ENCODE results near the gene DDI1.

The DDI1 gene

DNA sequence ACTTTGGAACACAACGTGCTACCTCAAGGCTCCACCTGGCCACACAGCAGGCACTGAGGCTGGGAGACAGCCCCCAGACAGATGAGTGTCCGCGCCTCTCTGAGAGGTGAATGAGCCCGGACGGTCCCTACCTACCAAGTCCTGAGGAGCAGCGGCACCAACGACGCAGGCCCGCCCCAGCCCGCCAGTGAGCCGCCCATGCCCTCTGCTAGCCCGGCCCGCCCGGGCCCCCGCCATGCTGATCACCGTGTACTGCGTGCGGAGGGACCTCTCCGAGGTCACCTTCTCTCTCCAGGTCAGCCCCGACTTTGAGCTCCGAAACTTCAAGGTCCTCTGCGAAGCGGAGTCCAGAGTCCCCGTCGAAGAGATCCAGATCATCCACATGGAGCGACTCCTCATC lies at the start of gene DDI1:
Gene DDI1, plus strand, starts transcription at position 53 of the 400 bp plus-strand sequence. Its CDS starts 183 bp downstream, at position 236.
- DNase-seq (ENCODE audit: low read depth in 3 of 3), result no peak

DNA sequence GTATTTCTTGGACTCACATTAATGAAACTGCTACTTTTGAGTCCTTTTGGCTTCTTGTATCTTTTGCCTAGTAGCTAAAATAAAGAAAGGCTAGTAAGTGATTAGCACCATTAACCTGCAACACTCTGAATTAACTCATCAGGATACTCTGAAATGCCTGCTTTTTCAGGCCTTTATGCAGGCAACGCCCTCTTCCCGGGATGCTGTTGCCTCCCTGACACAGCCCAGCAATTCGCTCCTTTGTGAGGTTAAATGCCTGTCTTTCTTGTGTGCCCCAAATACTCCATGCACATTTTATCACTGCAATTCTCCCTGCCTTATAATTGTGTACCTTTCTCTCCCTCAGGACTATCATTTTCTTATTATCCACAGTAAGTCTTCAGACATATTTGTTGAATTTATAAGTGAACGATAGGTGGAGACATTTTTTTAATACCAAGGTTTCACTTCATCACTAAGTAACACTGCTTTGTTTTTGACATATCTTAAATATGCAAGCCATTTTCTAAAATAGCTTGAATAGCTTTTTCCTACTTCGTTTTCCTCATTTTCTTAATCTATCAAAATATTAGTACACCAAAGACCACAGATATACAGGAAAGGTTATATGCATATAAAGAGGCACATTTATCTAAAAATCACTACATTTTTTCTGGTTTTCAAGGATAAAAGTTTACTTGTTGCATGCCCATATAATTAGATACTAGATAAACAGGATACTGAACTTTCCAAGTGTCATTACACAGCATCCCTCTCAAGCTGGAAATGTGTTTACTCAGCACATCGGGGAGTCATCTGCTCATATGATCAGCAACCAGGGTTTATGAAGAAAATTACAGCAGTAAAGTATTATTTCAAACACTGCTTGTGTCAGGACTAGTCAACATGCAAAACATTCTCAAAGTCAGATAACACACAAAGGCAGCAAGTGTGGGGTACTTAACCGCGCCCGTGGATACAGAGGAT lies 48.5 kb upstream of the DDI1 start:
- DNase-seq (ENCODE audit: low read depth in 3 of 3), result no peak

DNA sequence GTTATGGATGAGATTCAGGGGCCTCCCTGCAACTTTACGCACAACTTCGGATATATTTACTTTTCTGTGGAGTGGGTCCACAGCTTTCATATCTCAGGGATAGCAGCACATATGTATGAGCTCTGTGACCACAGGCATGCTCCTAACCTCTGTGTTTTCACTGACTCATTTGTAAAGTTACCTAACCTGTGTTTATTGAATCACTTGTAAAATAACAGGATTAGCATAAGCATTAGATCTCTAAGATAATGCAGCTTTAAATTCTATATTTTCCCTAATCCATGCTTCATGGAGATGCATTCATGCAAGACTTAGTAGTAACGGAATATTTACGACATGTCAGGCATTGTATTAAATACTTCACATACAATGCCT lies 47.9 kb upstream of the DDI1 start:
- DNase-seq (ENCODE audit: low read depth in 3 of 3), result no peak

DNA sequence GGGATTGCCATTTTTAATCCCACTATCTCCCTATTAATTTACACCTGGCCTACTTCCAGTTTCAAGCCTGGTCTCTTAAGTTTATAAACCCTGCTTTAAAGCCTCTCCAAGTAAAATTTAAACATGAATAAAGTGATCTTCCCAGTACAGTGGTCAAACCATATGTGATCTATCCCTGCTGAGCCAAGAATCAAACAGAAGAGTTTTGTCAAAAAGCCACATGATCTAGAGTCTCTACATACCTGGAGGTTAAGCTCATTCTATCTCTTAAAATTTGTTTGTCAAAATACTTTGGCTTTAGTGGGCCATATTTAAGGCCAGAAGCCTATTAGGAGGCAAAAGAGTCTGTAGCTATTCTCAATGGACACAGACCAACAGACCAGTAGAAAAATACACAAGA lies 42.9 kb upstream of the DDI1 start:
- DNase-seq (ENCODE audit: low read depth in 3 of 3), result no peak

DNA sequence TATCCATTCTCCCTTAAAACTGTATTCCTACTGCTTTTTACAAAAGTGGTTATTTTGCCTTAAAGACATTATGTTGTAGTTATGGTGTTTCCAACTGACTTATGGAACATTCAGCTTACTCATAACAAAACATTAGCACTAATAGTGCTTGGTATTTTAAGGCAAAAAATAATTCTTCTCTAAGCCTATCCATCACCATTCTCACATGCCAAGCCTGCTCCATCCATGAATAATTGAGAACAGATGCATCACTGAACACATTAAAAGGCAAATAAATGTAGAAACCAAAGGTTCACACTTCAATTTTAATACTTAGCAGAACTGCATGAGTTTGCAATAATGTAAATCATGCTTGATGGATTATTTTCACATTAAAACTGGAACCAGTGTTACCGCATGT lies 42.3 kb upstream of the DDI1 start:
- no peak for DNase-seq (ENCODE audit: low read depth in 3 of 3)

DNA sequence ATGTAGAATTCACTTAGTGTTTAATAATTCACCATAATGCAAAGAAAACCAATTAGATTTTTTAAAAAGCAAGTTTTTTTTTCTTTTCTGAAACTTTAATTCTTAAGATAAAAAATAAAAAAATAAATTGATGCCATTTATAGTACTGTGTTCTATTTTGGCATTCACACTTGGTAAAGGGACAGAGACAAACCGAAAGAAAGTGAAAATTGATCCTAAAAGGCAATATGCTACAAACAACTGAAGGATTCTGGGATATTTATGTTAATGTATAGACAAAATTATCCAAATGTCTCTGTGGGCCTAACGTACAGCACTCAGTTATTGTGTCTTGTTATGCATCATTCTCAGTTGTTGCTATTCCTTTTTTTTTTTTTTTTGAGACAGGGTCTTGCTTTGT lies 41.9 kb upstream of the DDI1 start:
- DNase-seq (ENCODE audit: low read depth in 3 of 3), result no peak

DNA sequence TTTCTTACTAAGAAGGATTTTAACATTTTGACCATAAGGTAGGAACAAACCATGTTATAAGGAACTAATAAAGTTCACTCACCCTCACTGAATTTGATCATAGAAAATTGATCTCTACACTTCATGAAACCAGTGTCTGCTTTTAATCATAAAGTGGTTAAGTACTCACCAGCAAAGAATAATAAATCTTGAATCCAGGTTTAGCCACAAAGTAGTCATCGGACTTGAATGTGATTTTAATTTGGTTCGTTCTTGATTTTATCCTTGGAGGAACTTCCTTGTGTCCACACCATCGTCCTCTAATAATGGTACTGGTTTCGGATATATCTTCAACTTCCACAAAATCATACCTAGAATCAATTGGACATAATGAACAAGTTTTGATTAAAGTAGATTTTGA lies 40.5 kb upstream of the DDI1 start:
- DNase-seq (ENCODE audit: low read depth in 3 of 3), result no peak

DNA sequence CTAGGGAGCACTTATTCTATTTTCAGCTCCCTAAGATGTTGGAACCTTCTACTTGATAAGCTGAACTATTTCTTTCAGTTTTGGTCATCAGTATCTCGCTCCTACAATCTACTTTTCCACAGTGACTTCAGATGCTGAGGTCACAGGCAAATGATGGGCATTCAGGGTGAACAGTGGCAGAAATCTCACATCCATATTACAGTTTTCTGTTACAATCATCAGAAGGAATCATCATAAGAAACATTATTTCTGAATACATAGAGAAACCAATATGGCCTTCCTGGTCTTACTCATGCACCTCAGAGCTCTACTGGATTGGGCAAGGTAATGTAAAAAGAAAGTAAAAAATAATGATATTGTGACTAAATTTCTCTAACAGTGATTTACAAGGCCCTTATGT lies 39.4 kb upstream of the DDI1 start:
- DNase-seq (ENCODE audit: low read depth in 3 of 3), result no peak

DNA sequence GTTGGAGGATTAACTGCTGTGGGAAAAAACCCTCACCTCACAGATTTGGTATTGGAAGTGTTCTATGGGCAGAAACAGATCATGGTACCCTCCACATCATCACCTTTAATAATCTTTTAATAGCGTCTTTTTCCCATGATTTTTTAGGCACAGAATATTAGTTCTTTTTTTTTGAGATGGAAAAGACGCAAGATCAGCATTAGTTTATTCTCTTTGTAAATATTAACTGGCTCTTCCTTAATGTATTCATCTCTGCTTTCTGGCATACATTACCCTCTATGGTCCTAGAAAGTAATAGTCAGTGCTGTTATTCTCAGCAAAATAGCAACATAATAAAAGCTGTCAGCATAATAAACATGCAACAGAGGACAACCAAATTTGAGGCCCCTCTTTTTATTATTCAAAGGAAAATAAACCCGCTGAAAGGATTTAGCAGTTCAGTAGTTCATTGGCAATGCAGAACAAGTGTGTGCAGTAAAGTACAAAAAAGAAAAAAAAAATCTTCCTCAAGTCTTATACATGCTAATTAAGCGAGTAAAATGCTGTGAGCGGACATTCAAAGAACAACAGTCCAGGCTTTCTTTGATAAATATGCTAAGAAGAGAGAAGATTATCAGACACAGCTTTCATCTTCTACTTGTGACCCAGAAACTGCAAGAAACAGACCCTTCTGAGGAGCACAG lies 37.5 kb upstream of the DDI1 start:
- DNase-seq (ENCODE audit: low read depth in 3 of 3), result no peak

DNA sequence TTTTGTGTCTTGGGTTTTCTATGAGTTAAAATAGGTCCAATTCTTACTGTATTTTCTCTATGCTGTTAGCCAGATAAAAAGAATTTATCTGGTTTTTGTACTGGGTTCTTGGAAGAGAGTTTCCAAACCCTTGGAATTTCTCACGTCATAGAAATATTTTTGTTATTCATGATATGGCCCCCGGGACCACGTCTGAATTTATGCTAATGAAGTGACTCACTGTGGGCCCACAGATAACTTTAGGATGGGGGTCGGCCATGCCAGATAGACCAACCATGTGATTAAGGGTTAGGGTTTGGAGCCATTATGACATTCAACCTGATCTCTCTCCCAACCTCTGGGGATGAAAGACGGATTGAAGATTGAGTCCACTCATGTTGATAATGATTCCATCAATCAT lies 35.6 kb upstream of the DDI1 start:
- no peak for DNase-seq (ENCODE audit: low read depth in 3 of 3)

DNA sequence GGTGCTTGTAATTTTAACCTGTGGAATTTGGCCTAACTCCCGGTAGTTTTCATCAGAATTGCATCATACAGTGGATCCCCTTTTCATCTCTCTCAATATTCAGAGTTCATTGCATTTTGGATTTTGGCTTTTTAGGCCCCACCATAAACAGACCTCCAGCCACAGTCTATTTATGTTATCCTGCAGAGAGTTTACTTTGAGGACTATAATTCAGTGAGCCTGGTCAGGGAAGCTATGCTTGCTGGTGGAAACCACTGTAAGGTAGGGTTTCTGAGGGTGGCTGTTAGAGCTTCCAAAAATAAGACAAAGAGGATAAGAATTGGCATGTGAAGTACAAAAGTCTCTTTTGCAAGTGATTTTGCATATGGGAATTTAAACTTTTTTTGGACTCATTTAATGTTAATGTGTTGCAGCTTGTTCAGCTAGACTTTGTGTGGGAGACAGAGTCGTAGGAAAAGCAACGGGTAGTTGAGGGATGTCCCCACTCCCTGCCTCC lies 34.8 kb upstream of the DDI1 start:
- DNase-seq (ENCODE audit: low read depth in 3 of 3), result no peak

DNA sequence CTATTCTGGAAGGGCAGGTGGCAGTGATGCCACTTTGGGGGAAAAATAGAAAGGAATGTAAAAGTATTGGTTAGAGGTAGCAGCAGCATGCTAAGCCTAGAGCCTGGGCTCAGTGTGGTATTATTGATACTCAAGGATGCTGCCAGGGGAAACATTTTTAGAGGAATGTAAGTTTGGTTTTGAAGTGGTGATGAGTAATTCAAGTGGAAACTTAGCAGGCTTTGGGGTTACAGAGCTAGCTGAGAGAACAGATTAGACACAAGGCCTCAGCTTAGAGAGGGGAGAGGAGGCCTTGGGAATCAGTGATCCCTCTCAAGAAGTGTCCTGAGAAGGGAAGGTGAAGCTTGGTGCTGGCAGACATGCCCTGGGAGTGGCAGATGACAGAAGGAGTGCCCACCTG lies 32.9 kb upstream of the DDI1 start:
- DNase-seq (ENCODE audit: low read depth in 3 of 3), result no peak

DNA sequence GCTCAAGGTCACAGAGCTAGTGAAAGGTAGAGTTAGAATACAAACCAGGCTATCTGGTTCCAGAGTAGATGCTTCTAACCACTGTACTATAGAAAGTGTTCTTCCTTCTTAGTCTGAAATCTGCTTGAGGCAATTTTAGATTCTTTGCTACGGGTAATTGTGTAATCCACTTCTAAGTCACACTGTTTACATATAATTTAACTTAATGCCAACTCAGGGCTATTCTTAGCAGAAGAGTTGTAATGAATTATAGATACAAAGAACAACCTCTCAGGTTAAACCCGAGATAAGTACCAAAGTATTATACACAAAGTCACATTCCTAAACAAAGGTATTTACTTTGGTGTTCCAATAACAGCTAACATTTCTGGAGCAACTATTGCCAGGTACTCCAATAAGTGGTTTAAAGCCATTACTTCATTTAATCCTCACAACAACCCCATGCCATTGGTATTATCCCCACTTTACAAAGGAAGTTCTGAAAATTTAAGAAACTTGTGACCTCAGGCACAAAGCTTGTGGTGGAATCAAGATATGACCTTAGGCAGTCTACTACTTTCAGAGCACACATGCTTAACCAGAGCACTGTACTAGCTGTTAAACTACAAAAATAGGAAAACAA lies 31.1 kb upstream of the DDI1 start:
- DNase-seq (ENCODE audit: low read depth in 3 of 3), result no peak

DNA sequence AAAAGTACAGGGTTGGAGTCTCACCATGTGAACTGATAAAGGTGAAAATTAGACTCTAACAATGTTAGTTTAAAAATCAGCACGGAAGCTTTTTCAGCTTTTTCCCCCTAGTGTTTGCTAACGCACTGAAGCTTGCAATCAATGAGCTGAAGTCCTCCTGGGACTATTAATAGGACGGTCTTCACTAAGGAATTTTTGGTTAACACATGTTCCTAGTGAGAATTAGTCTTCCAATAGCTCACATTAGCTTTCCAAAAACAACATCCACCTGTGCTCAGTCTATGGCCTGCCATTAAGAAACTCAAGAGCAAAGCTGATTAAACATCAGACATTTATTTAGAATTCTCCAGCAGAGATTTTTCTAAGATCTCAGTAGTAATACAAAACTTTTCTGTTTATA lies 26.7 kb upstream of the DDI1 start:
- DNase-seq (ENCODE audit: low read depth in 3 of 3), result no peak

DNA sequence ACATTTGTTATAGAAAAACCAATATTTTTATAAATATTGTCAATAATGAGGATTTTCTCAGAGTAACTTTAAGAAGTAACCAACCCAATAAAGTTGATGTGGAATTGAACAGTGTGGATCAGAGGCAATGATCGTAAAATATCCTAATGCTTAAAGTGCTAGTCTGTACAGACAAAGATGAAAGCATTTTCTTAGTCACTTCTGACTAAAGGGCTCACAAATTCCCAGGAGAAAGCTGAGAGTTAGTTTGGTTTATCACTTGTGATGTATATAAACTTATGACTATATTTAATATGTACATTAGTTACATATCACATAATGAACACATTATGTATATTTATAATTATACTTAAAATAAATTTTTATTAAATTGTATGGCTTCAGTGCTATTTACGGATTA lies 25.4 kb upstream of the DDI1 start:
- DNase-seq (ENCODE audit: low read depth in 3 of 3), result no peak

DNA sequence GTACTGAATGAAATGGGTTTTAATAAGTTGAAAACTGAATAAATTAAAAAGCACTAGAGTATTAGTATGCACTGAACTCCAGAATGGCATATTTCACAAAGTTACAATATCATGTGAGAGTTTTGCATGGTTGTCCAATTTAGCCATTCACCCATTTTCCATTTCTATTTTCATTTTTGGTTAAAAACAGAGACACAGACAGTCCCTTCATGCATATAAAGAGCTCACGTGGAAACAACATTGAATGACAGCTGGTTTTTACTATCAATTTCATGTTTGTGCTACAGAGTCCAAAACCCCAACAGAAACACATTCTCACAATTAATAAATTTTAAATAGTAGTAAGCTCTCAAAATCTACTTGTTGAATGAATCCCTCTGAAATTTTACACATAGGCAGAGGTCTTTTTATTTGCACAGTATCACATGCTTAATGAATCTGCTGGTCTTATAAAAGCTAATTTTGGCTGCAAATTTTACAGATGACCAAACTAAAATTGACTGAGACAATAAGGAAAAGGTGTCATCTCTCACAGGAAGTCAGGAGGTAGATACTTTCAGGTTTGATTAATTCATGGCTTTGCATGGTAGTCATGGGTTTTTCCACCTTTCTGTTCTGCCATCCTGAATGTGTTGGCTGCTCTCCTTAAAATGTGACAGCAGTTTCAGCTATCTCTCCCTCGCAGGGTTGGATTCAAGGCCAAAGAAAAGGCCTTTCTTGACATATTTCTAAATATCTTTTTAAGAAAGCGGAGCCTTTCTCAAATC lies 20.6 kb upstream of the DDI1 start:
- DNase-seq (ENCODE audit: low read depth in 3 of 3), result no peak

DNA sequence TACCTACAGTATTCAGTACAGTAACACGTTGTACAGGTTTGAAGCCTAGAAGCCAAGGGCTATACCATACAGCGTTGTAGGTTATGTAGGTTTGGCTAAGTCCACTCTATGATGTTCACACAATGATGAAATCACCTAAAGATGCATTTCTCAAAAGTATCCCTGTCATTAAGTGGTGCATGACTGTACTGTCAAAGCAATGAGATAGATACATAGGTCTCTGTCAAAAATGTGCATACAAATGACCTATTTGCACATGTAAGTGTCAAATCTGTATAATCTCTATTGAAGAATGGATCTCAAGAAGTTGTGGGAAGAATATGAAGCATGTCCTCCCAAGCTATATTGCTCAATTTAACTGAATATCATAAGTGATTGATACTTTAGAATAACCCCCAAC lies 11.9 kb upstream of the DDI1 start:
- no peak for DNase-seq (ENCODE audit: low read depth in 3 of 3)

DNA sequence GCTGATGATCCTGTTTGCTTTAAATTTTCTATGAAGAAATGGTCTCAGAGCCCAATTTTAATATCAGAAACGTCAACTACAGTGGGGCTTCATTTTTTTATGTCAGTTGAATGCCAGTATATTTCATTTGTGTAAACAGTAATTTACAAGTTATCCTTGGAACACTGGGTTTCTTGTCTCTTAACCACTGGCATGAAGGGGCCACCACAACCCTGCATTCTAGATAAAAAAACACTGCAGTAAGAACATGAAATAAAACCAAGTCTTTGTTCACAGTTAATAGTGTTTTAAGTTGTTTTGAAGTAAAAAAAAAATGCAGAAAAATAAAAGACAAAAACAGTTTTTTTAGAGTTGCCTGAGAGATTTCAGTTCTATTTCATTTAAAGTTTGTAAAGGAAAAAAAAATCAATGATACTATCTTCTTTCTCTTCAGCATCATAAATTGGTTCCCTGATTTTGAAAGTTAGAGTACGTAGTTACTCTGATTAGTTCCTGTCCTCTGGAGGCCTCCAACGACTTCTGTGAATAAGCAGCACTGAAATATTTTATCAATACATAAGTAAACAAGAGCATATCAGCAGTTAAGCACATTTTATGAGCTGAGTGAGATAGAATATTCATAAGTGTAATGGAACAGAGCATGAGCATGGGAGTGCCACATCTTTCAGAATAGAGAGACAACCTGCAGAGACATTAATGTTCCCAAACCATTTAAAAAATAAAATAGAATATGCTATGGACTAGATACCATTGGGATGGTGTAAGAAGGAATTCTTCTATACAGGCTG lies 7.8 kb upstream of the DDI1 start:
- no peak for DNase-seq (ENCODE audit: low read depth in 3 of 3)

DNA sequence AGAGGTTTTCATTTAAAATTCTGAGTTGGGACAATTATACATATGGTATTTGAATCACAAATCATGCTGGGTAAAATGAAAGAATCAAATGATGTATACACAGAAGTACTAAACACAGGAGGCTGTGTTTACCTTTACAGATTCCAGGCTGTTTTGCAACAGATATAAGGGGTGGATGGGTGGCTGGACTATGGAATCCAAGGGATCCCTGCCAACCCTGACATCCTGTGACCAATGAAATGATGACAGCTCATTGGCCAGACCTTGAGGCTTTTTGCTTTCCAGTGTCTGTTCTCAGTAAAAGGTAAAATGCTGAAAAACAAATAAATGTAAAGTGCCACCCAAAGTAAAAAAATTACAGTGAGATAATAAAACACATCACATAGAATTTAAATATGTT lies 3.3 kb upstream of the DDI1 start:
- DNase-seq (ENCODE audit: low read depth in 3 of 3), result no peak

DNA sequence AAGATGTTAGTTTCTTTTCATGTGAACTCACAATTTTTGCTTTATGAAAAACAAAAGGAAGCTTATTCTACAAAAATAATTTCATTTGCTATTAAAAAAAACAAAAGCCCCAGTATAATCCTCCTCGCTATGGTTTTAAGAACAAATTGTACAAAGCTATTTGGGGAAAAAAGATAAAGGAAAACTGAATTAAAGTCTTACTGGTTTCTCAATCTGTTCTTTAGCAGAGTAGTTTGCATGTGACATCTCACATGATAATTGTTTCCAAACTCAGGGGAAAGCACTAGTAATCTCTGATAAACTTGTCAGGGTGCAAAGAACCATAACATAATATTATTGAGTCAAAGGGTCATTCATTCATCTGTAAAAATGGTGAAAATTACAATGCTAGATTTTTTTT lies 2.9 kb upstream of the DDI1 start:
- no peak for DNase-seq (ENCODE audit: low read depth in 3 of 3)

DNA sequence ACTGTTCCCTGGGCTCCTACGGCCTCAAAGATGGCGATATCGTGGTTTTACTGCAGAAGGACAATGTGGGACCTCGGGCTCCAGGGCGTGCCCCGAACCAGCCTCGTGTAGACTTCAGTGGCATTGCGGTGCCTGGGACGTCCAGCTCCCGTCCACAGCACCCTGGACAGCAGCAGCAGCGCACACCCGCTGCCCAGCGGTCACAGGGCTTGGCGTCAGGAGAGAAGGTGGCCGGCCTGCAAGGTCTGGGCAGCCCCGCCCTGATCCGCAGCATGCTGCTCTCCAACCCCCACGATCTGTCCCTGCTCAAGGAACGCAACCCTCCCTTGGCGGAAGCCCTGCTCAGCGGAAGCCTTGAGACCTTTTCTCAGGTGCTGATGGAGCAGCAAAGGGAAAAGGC lies 555 bp downstream of the DDI1 start:
- DNase-seq (ENCODE audit: low read depth in 3 of 3), result no peak

Data from stimulated activated CD4-positive, alpha-beta T cell treated with anti-CD3 and anti-CD28 coated beads, TNF-alpha, amount 100 ng/mL, for 24 hours (primary cell).